ENCODE data around the gene GPBP1L1. TPM values are rescaled to one million over a fixed set of nuclear protein-coding genes. Genes with fewer than 3 reads are reported as not detected.
A peak's percentile ranks its signal among the peaks of the same experiment; 100 is the strongest.

Gene GPBP1L1
- total and polyA plus RNA-seq, 9 of the 15 experiments (the other 6 are each of a cell fraction or from before 2014, with no cell fraction given) = 86.0 to 216 (median 138) TPM

DNA sequence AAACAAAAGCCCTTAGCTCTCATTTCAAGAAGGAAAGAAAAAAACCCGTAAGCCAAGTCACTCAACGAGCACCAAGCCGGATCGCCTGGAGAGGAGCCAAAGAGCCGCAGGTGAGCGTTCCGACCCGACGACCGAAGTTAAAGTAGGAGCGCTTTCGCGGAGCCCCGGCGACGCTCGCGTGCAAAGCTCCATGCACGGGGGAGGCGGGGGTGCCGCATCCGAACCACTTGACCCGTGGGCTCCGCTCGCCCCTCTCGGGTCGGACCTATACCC, 382 bp downstream of the GPBP1L1 start (continued):
- TF ChIP-seq, protein P1, sequence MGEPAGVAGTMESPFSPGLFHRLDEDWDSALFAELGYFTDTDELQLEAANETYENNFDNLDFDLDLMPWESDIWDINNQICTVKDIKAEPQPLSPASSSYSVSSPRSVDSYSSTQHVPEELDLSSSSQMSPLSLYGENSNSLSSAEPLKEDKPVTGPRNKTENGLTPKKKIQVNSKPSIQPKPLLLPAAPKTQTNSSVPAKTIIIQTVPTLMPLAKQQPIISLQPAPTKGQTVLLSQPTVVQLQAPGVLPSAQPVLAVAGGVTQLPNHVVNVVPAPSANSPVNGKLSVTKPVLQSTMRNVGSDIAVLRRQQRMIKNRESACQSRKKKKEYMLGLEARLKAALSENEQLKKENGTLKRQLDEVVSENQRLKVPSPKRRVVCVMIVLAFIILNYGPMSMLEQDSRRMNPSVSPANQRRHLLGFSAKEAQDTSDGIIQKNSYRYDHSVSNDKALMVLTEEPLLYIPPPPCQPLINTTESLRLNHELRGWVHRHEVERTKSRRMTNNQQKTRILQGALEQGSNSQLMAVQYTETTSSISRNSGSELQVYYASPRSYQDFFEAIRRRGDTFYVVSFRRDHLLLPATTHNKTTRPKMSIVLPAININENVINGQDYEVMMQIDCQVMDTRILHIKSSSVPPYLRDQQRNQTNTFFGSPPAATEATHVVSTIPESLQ (CRISPR knock-in tag; IDR thresholded peaks at IDR 0.05) = no peak
- TF ChIP-seq SETDB1 (IDR thresholded peaks at IDR 0.05; ENCODE audit: low read length) = no peak
- TF ChIP-seq MTA2 (IDR thresholded peaks at IDR 0.05; ENCODE audit: low read depth) = no peak
- TF ChIP-seq NKRF (IDR thresholded peaks at IDR 0.05; ENCODE audit: borderline replicate concordance) = peak; percentile 69; the same call in 1 of the 2 replicates
- TF ChIP-seq, protein P2, sequence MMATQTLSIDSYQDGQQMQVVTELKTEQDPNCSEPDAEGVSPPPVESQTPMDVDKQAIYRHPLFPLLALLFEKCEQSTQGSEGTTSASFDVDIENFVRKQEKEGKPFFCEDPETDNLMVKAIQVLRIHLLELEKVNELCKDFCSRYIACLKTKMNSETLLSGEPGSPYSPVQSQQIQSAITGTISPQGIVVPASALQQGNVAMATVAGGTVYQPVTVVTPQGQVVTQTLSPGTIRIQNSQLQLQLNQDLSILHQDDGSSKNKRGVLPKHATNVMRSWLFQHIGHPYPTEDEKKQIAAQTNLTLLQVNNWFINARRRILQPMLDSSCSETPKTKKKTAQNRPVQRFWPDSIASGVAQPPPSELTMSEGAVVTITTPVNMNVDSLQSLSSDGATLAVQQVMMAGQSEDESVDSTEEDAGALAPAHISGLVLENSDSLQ (IDR thresholded peaks at IDR 0.05) = peak; percentile 57
- TF ChIP-seq PHB (CRISPR knock-in tag; IDR thresholded peaks at IDR 0.05) = no peak; the same call in 1 of the 2 replicates
- no peak for TF ChIP-seq RREB1 (CRISPR knock-in tag; IDR thresholded peaks at IDR 0.05)
- TF ChIP-seq ATF4 (CRISPR knock-in tag; IDR thresholded peaks at IDR 0.05) = no peak
- TF ChIP-seq PYGO2 (tag; IDR thresholded peaks at IDR 0.05) = no peak
- TF ChIP-seq, protein P3, sequence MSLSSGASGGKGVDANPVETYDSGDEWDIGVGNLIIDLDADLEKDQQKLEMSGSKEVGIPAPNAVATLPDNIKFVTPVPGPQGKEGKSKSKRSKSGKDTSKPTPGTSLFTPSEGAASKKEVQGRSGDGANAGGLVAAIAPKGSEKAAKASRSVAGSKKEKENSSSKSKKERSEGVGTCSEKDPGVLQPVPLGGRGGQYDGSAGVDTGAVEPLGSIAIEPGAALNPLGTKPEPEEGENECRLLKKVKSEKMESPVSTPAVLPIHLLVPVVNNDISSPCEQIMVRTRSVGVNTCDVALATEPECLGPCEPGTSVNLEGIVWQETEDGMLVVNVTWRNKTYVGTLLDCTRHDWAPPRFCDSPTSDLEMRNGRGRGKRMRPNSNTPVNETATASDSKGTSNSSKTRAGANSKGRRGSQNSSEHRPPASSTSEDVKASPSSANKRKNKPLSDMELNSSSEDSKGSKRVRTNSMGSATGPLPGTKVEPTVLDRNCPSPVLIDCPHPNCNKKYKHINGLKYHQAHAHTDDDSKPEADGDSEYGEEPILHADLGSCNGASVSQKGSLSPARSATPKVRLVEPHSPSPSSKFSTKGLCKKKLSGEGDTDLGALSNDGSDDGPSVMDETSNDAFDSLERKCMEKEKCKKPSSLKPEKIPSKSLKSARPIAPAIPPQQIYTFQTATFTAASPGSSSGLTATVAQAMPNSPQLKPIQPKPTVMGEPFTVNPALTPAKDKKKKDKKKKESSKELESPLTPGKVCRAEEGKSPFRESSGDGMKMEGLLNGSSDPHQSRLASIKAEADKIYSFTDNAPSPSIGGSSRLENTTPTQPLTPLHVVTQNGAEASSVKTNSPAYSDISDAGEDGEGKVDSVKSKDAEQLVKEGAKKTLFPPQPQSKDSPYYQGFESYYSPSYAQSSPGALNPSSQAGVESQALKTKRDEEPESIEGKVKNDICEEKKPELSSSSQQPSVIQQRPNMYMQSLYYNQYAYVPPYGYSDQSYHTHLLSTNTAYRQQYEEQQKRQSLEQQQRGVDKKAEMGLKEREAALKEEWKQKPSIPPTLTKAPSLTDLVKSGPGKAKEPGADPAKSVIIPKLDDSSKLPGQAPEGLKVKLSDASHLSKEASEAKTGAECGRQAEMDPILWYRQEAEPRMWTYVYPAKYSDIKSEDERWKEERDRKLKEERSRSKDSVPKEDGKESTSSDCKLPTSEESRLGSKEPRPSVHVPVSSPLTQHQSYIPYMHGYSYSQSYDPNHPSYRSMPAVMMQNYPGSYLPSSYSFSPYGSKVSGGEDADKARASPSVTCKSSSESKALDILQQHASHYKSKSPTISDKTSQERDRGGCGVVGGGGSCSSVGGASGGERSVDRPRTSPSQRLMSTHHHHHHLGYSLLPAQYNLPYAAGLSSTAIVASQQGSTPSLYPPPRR (CRISPR knock-in tag; IDR thresholded peaks at IDR 0.05; ENCODE audit: borderline replicate concordance) = no peak
- no peak for TF ChIP-seq SNAPC5 (CRISPR knock-in tag; IDR thresholded peaks at IDR 0.05)

Data from K562 (cell line).